K562 (cell line): ENCODE measurements around the gene CHSY1. TPM values are rescaled to one million over a fixed set of nuclear protein-coding genes. Genes with fewer than 3 reads are reported as not detected.

ENCODE experiments used
- BHLHE40 ChIP-seq: IDR thresholded peaks from 2 replicates; pipeline ENCODE4 v1.6.1; 2011; ENCODE audit warnings: low read length, improper control_type of control experiment
- CC2D1A ChIP-seq: fragments of 450-650 bp; IDR thresholded peaks from 2 replicates; pipeline ENCODE4 v1.6.1; 2017; ENCODE audit warnings: mild to moderate bottlenecking
- CEBPB ChIP-seq: fragments of 450-650 bp; IDR thresholded peaks from 2 replicates; pipeline ENCODE4 v1.6.1; 2016; ENCODE audit warnings: missing genetic modification characterization, missing compliant biosample characterization
- ETS1 ChIP-seq: conservative IDR thresholded peaks from 2 replicates; pipeline ENCODE4 v1.6.1; 2011; ENCODE audit warnings: low read depth, mild to moderate bottlenecking, low read length; ENCODE audit not compliant: control insufficient read depth
- MEIS2 ChIP-seq: fragments of 450-650 bp; IDR thresholded peaks from 2 replicates; pipeline ENCODE4 v1.6.1; 2014; ENCODE audit warnings: mild to moderate bottlenecking; ENCODE audit not compliant: partially characterized antibody
- OTX1 ChIP-seq: fragments of 450-650 bp; formaldehyde crosslinking; IDR thresholded peaks from 2 replicates; pipeline ENCODE4 v1.4.0; 2022; ENCODE audit warnings: mild to moderate bottlenecking
- RAD51 ChIP-seq: fragments of 450-650 bp; IDR thresholded peaks from 2 replicates; pipeline ENCODE4 v1.7.1; 2016; ENCODE audit warnings: low read depth, mild to moderate bottlenecking, borderline replicate concordance
- SMARCA4 ChIP-seq: fragments of 450-650 bp; IDR thresholded peaks from 2 replicates; pipeline ENCODE4 v1.6.1; 2016
- SRSF7 ChIP-seq: fragments of 200-400 bp; formaldehyde crosslinking; optimal IDR thresholded peaks from 2 replicates; pipeline ENCODE3; 2017; ENCODE audit warnings: mild to moderate bottlenecking, low read depth, low read length
- ZNF174 ChIP-seq: fragments of 250-450 bp; sonication (Bioruptor Pico); IDR thresholded peaks from 2 replicates; pipeline ENCODE4 v1.4.0; 2020; ENCODE audit warnings: mild to moderate bottlenecking
- ZNF695 ChIP-seq: fragments of 450-650 bp; formaldehyde crosslinking; IDR thresholded peaks from 2 replicates; pipeline ENCODE4 v1.4.0; 2020; ENCODE audit warnings: mild to moderate bottlenecking, moderate library complexity
- ZNF707 ChIP-seq: fragments of 250-450 bp; sonication (Bioruptor Pico); conservative IDR thresholded peaks from 2 replicates; pipeline ENCODE4 v1.8.0; 2022; ENCODE audit warnings: inconsistent platforms, mild to moderate bottlenecking, moderate library complexity
- polyA plus RNA-seq, 8 experiments: library from polyadenylated mRNA; depleted of rRNA in 4 of 8; stranded (reverse) in 5 of 8; unstranded in 3 of 8; fragments of >200 nt; fragmentation: Nextera tagmentation in 2 of 8; fragmentation: Illumina TruSeq in 1 of 8; extraction: Ambion mirVana in 2 of 8; extraction: Trizol in 1 of 8; gene quantifications; 2 replicates each; pipeline versions ENCODE4 v1.2.1 to v1.2.3, GENCODE V29; 2011 to 2014; ENCODE audit warnings: inconsistent platforms in 1 of 8, missing spikeins in 1 of 8
- total RNA-seq, 7 experiments: library from RNA; depleted of rRNA in 6 of 7; stranded (reverse); fragments of >200 nt in 6 of 7; fragmentation: Illumina TruSeq in 2 of 7; extraction: Trizol in 2 of 7; gene quantifications; 2 replicates each; pipeline versions ENCODE4 v1.2.1 to v1.2.3, GENCODE V29; 2011 to 2021; ENCODE audit warnings: low replicate concordance in 1 of 7
- TF ChIP-seq, protein P1 (sequence below): sonication (generic); formaldehyde crosslinking; IDR thresholded peaks from 2 replicates; pipeline ENCODE4 v1.8.0; 2022; ENCODE audit warnings: mild to moderate bottlenecking, missing genetic modification reagents
- TF ChIP-seq, protein P2 (sequence below), 2 experiments: fragments of 450-650 bp; formaldehyde crosslinking in 1 of 2; IDR thresholded peaks; 2 replicates each; pipeline versions ENCODE4 v1.4.0 to v1.6.1; 2014 to 2020; ENCODE audit warnings: mild to moderate bottlenecking in 2 of 2, borderline replicate concordance in 1 of 2, low read depth in 1 of 2

Gene CHSY1
- total and polyA plus RNA-seq, 9 of the 15 experiments (the other 6 are each of a cell fraction or from before 2014, with no cell fraction given), result 7.0 to 16.4 (median 13.4) TPM

DNA sequence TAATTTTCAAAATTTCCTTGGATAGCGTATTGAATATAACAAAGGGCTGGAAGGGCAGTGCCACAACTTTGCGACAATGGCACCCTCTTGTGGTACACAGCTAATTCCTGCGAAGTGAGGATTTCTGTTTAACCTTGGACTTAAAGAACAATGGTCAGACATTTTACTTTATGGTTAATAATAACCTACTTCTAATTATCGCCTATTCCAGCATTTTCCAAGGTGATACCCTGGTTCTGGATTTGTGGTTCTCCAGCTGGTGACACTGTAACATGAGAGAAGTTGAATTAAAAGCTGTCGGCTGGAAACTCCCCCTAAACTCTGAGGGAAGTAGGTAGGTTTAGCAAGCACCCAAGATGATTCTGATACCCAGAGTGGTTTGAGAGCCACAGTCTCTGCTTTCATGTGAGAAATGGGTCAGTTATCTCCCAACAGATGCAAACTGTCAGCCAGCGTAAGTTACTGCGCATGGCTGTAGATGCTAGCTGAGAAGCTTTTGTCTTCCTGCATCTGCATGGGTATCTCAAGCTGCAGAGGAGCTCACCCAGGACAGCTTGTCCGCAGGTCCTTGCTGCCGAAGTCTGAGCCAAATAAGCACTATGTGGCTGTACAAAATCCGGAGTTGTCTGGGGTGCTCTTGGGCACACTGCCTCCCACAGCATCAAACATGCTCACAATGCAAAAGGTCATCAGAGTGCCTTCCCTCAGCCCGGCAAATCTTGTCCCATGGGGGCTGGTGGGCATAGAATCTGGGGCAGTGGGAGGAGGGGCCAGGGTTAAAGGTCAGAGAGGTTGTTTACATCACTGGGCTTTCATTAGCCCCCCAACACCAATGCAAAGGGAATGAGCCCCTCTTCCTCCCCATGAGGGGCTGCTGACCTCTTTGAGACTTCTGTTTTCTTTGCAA, 6.6 kb upstream of the CHSY1 start (continued):
- TF ChIP-seq ZNF695 (CRISPR knock-in tag) (no peak), ZNF174 (CRISPR knock-in tag) (no peak), CEBPB (tag) (no peak), ZNF707 (CRISPR knock-in tag) (no peak), SRSF7 (no peak), CC2D1A (peak; percentile 46; the same call in 1 of the 2 replicates), RAD51 (no peak), SMARCA4 (no peak), MEIS2 (no peak), OTX1 (CRISPR knock-in tag) (no peak), BHLHE40 (no peak), ETS1 (no peak)
- TF ChIP-seq, protein P1, sequence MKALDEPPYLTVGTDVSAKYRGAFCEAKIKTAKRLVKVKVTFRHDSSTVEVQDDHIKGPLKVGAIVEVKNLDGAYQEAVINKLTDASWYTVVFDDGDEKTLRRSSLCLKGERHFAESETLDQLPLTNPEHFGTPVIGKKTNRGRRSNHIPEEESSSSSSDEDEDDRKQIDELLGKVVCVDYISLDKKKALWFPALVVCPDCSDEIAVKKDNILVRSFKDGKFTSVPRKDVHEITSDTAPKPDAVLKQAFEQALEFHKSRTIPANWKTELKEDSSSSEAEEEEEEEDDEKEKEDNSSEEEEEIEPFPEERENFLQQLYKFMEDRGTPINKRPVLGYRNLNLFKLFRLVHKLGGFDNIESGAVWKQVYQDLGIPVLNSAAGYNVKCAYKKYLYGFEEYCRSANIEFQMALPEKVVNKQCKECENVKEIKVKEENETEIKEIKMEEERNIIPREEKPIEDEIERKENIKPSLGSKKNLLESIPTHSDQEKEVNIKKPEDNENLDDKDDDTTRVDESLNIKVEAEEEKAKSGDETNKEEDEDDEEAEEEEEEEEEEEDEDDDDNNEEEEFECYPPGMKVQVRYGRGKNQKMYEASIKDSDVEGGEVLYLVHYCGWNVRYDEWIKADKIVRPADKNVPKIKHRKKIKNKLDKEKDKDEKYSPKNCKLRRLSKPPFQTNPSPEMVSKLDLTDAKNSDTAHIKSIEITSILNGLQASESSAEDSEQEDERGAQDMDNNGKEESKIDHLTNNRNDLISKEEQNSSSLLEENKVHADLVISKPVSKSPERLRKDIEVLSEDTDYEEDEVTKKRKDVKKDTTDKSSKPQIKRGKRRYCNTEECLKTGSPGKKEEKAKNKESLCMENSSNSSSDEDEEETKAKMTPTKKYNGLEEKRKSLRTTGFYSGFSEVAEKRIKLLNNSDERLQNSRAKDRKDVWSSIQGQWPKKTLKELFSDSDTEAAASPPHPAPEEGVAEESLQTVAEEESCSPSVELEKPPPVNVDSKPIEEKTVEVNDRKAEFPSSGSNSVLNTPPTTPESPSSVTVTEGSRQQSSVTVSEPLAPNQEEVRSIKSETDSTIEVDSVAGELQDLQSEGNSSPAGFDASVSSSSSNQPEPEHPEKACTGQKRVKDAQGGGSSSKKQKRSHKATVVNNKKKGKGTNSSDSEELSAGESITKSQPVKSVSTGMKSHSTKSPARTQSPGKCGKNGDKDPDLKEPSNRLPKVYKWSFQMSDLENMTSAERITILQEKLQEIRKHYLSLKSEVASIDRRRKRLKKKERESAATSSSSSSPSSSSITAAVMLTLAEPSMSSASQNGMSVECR (CRISPR knock-in tag), result 0 out of 2 replicates have a peak, but pooled peaks have one; percentile 32
- TF ChIP-seq, protein P2, sequence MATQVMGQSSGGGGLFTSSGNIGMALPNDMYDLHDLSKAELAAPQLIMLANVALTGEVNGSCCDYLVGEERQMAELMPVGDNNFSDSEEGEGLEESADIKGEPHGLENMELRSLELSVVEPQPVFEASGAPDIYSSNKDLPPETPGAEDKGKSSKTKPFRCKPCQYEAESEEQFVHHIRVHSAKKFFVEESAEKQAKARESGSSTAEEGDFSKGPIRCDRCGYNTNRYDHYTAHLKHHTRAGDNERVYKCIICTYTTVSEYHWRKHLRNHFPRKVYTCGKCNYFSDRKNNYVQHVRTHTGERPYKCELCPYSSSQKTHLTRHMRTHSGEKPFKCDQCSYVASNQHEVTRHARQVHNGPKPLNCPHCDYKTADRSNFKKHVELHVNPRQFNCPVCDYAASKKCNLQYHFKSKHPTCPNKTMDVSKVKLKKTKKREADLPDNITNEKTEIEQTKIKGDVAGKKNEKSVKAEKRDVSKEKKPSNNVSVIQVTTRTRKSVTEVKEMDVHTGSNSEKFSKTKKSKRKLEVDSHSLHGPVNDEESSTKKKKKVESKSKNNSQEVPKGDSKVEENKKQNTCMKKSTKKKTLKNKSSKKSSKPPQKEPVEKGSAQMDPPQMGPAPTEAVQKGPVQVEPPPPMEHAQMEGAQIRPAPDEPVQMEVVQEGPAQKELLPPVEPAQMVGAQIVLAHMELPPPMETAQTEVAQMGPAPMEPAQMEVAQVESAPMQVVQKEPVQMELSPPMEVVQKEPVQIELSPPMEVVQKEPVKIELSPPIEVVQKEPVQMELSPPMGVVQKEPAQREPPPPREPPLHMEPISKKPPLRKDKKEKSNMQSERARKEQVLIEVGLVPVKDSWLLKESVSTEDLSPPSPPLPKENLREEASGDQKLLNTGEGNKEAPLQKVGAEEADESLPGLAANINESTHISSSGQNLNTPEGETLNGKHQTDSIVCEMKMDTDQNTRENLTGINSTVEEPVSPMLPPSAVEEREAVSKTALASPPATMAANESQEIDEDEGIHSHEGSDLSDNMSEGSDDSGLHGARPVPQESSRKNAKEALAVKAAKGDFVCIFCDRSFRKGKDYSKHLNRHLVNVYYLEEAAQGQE (IDR thresholded peaks at IDR 0.05; ENCODE audit: borderline replicate concordance), result peak; percentile 88
- TF ChIP-seq, protein P2 (CRISPR knock-in tag; IDR thresholded peaks at IDR 0.05; ENCODE audit: low read depth), result no peak
